IPS-11a (cell line): ENCODE measurements around the gene FHDC1.

Experiments used
- H3K4me3 ChIP-seq: one replicate; pipeline ENCODE4 v1.5.1; 2013; ENCODE audit warnings: low read depth, low read length, control low read depth

The FHDC1 gene

GRCh38 chr4:152957437-152958171, 21.5 kb downstream of the FHDC1 start:
- H3K4me3 ChIP-seq = no peak overlapping the region

GRCh38 chr4:152959080-152959479, 23.0 kb downstream of the FHDC1 start:
- no peak overlapping the region for H3K4me3 ChIP-seq

GRCh38 chr4:152960082-152960481, 24.0 kb downstream of the FHDC1 start:
- H3K4me3 ChIP-seq = no peak overlapping the region

GRCh38 chr4:152961014-152961772, 25.1 kb downstream of the FHDC1 start:
- H3K4me3 ChIP-seq = no peak overlapping the region

- no peak overlapping the region for H3K4me3 ChIP-seq
Measured at GRCh38 chr4:152961773-152962115, 25.6 kb downstream of the FHDC1 start.

GRCh38 chr4:152962150-152962549, 26.0 kb downstream of the FHDC1 start:
- no peak overlapping the region for H3K4me3 ChIP-seq

- no peak overlapping the region for H3K4me3 ChIP-seq
Measured at GRCh38 chr4:152964335-152964734, 28.2 kb downstream of the FHDC1 start.

- no peak overlapping the region for H3K4me3 ChIP-seq
Measured at GRCh38 chr4:152965611-152966010, 29.5 kb downstream of the FHDC1 start.

- no peak overlapping the region for H3K4me3 ChIP-seq
Measured at GRCh38 chr4:152967907-152968306, 31.8 kb downstream of the FHDC1 start.

- H3K4me3 ChIP-seq = no peak overlapping the region
Measured at GRCh38 chr4:152968806-152969394, 32.8 kb downstream of the FHDC1 start.

- H3K4me3 ChIP-seq = no peak overlapping the region
Measured at GRCh38 chr4:152970102-152970820, 34.1 kb downstream of the FHDC1 start.

- H3K4me3 ChIP-seq = no peak overlapping the region
Measured at GRCh38 chr4:152971053-152971452, 34.9 kb downstream of the FHDC1 start.

GRCh38 chr4:152972821-152973628, 36.9 kb downstream of the FHDC1 start:
- no peak overlapping the region for H3K4me3 ChIP-seq

GRCh38 chr4:152973629-152974467, 37.7 kb downstream of the FHDC1 start:
- no peak overlapping the region for H3K4me3 ChIP-seq

GRCh38 chr4:152974468-152975379, 38.6 kb downstream of the FHDC1 start:
- no peak overlapping the region for H3K4me3 ChIP-seq

- H3K4me3 ChIP-seq = no peak overlapping the region
Measured at GRCh38 chr4:152975380-152976211, 39.5 kb downstream of the FHDC1 start.

GRCh38 chr4:152976212-152976761, 40.2 kb downstream of the FHDC1 start:
- no peak overlapping the region for H3K4me3 ChIP-seq
